Measurements from ENCODE around the gene FXYD6.

GRCh38 chr11:117915672-117916235, 39.3 kb upstream of the FXYD6 start:
- no peak for TF ChIP-seq POLR2A (IDR thresholded peaks at IDR 0.05)
- no peak for TF ChIP-seq EP300 (IDR thresholded peaks at IDR 0.05)
- TF ChIP-seq CTCF (IDR thresholded peaks at IDR 0.05): no peak
